Measurements from ENCODE around the gene FCRL6.

FCRL6 gene

GRCh38 chr1:159771127-159771895 is 30.8 kb upstream of the FCRL6 start:
- no peaks in the 10 kb centered on the region for H3F3A ChIP-seq (ENCODE audit: control insufficient read depth, insufficient read depth)
- no peaks in the 10 kb centered on the region for H3K4me1 ChIP-seq (ENCODE audit: control insufficient read depth, low read length)
- no peaks in the 10 kb centered on the region for H3K79me2 ChIP-seq (ENCODE audit: control insufficient read depth, low read length)
- H3K4me2 ChIP-seq (ENCODE audit: low read length): no peak overlapping the region
- peaks cover 6% of the 10 kb centered on the region; the same call in 1 of the 2 replicates for H3K27me3 ChIP-seq (ENCODE audit: control insufficient read depth, low read length)
- no peaks in the 10 kb centered on the region for H4K20me1 ChIP-seq (ENCODE audit: control insufficient read depth, insufficient read depth, low read depth, low read length)
- no peaks in the 10 kb centered on the region for H3K9me2 ChIP-seq (replicated peaks; ENCODE audit: control insufficient read depth, low read length)
- no peaks in the 10 kb centered on the region for H3K36me3 ChIP-seq (ENCODE audit: control insufficient read depth, low read length)
- H3K27ac ChIP-seq (ENCODE audit: low read depth, low read length): no peak overlapping the region
- TF ChIP-seq EZH2phosphoT487 (IDR thresholded peaks at IDR 0.05; ENCODE audit: borderline replicate concordance, low read length) (no peak), CTCF (IDR thresholded peaks at IDR 0.05; ENCODE audit: low read depth, low read length, poor library complexity, severe bottlenecking) (no peak)
- H3K4me3 ChIP-seq (ENCODE audit: low read length): no peak overlapping the region
- no peaks in the 10 kb centered on the region for H3K9me3 ChIP-seq (ENCODE audit: control insufficient read depth, insufficient read depth, low read length)

GRCh38 chr1:159774465-159774864 is 27.7 kb upstream of the FCRL6 start:
- Histone ChIP-seq H4K20me1 (ENCODE audit: control insufficient read depth, insufficient read depth, low read depth, low read length) (no peaks in the 10 kb centered on the region), H3K9me3 (ENCODE audit: control insufficient read depth, insufficient read depth, low read length) (no peaks in the 10 kb centered on the region)
- TF ChIP-seq EZH2phosphoT487 (IDR thresholded peaks at IDR 0.05; ENCODE audit: borderline replicate concordance, low read length) (no peak), CTCF (IDR thresholded peaks at IDR 0.05; ENCODE audit: low read depth, low read length, poor library complexity, severe bottlenecking) (no peak)

GRCh38 chr1:159775716-159776115 is 26.4 kb upstream of the FCRL6 start:
- Histone ChIP-seq H3K27ac (ENCODE audit: low read depth, low read length) (no peak overlapping the region), H3K36me3 (ENCODE audit: control insufficient read depth, low read length) (no peaks in the 10 kb centered on the region), H4K20me1 (ENCODE audit: control insufficient read depth, insufficient read depth, low read depth, low read length) (no peaks in the 10 kb centered on the region), H3F3A (ENCODE audit: control insufficient read depth, insufficient read depth) (no peaks in the 10 kb centered on the region), H3K9me2 (replicated peaks; ENCODE audit: control insufficient read depth, low read length) (no peaks in the 10 kb centered on the region), H3K4me2 (ENCODE audit: low read length) (no peak overlapping the region), H3K4me3 (ENCODE audit: low read length) (no peak overlapping the region), H3K79me2 (ENCODE audit: control insufficient read depth, low read length) (no peaks in the 10 kb centered on the region), H3K9me3 (ENCODE audit: control insufficient read depth, insufficient read depth, low read length) (no peaks in the 10 kb centered on the region), H3K4me1 (ENCODE audit: control insufficient read depth, low read length) (no peaks in the 10 kb centered on the region), H3K27me3 (ENCODE audit: control insufficient read depth, low read length) (peaks cover 6% of the 10 kb centered on the region; the same call in 1 of the 2 replicates)
- TF ChIP-seq EZH2phosphoT487 (IDR thresholded peaks at IDR 0.05; ENCODE audit: borderline replicate concordance, low read length) (no peak), CTCF (IDR thresholded peaks at IDR 0.05; ENCODE audit: low read depth, low read length, poor library complexity, severe bottlenecking) (no peak)

More at GRCh38 chr1:159774465-159774864, 27.7 kb upstream of the FCRL6 start:
- no peaks in the 10 kb centered on the region for H3F3A ChIP-seq (ENCODE audit: control insufficient read depth, insufficient read depth)
- H3K4me3 ChIP-seq (ENCODE audit: low read length): no peak overlapping the region
- H3K4me1 ChIP-seq (ENCODE audit: control insufficient read depth, low read length): no peaks in the 10 kb centered on the region
- H3K9me2 ChIP-seq (replicated peaks; ENCODE audit: control insufficient read depth, low read length): no peaks in the 10 kb centered on the region
- no peaks in the 10 kb centered on the region for H3K36me3 ChIP-seq (ENCODE audit: control insufficient read depth, low read length)
- no peak overlapping the region for H3K4me2 ChIP-seq (ENCODE audit: low read length)
- no peak overlapping the region for H3K27ac ChIP-seq (ENCODE audit: low read depth, low read length)
- H3K79me2 ChIP-seq (ENCODE audit: control insufficient read depth, low read length): no peaks in the 10 kb centered on the region
- H3K27me3 ChIP-seq (ENCODE audit: control insufficient read depth, low read length): peaks cover 6% of the 10 kb centered on the region; the same call in 1 of the 2 replicates
